GM21423 (cell line): Measurements from ENCODE around the gene SPECC1.
A peak's percentile ranks its signal among the peaks of the same experiment; 100 is the strongest.
"Not testable (repeated sequence)": the region's sequence is repeated elsewhere in the genome, so short reads cannot be mapped to it uniquely, and the experiment has no call there.

ENCODE experiments used
- ATAC-seq: cut with Tn5 transposase; IDR thresholded peaks from one replicate; pipeline ENCODE4 v1.9.1; 2021; ENCODE audit warnings: mild to moderate bottlenecking, moderate library complexity; ENCODE audit not compliant: unreplicated experiment

The SPECC1 gene

GRCh38 chr17:20066253-20066652 lies 57.1 kb downstream of the SPECC1 start:
- no peak for ATAC-seq

- ATAC-seq = no peak
Measured at GRCh38 chr17:20067711-20068110, 58.6 kb downstream of the SPECC1 start.

- ATAC-seq = no peak
Measured at GRCh38 chr17:20068445-20068844, 59.3 kb downstream of the SPECC1 start.

GRCh38 chr17:20071824-20072691 lies 62.9 kb downstream of the SPECC1 start:
- no peak for ATAC-seq

- ATAC-seq = no peak
Measured at GRCh38 chr17:20072692-20072992, 63.5 kb downstream of the SPECC1 start.

GRCh38 chr17:20073055-20073979 lies 64.2 kb downstream of the SPECC1 start:
- ATAC-seq = peak; percentile 53

- no peak for ATAC-seq
Measured at GRCh38 chr17:20074001-20074400, 64.8 kb downstream of the SPECC1 start.

GRCh38 chr17:20074489-20074888 lies 65.3 kb downstream of the SPECC1 start:
- no peak for ATAC-seq

- not testable (repeated sequence) for ATAC-seq
Measured at GRCh38 chr17:20076137-20076536, 67.0 kb downstream of the SPECC1 start.

GRCh38 chr17:20077978-20078685 lies 69.0 kb downstream of the SPECC1 start:
- no peak for ATAC-seq

- ATAC-seq = no peak
Measured at GRCh38 chr17:20080513-20080912, 71.4 kb downstream of the SPECC1 start.

GRCh38 chr17:20083156-20083859 lies 74.1 kb downstream of the SPECC1 start:
- no peak for ATAC-seq

- ATAC-seq = no peak
Measured at GRCh38 chr17:20084621-20085282, 75.6 kb downstream of the SPECC1 start.

GRCh38 chr17:20085283-20085845 lies 76.2 kb downstream of the SPECC1 start:
- ATAC-seq = no peak

GRCh38 chr17:20086416-20087076 lies 77.4 kb downstream of the SPECC1 start:
- ATAC-seq = no peak

- no peak for ATAC-seq
Measured at GRCh38 chr17:20087538-20088250, 78.5 kb downstream of the SPECC1 start.

- ATAC-seq = no peak
Measured at GRCh38 chr17:20089756-20090547, 80.8 kb downstream of the SPECC1 start.
